Measurements from ENCODE around the gene RPL27A.

The RPL27A gene

DNA sequence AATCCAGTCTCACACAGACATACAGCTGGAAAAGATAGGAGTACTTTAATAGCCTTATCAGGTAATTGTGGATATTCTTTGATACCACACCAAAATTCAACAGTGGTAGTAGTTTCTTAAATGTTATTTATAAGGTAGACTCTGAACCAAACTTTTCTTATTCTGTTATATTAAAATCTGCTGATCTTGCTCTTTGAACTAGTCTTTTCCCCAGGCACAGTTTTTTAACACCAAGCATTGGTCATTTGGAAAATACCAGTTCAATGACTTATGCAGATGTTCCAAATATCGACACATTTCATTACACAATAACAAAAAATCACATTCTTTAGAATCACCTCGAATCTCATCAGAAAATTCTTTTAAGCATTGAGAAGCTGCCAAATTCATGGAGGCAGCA, 7.7 kb upstream of the RPL27A start:
- no peak for DNase-seq (ENCODE audit: low spot score)

DNA sequence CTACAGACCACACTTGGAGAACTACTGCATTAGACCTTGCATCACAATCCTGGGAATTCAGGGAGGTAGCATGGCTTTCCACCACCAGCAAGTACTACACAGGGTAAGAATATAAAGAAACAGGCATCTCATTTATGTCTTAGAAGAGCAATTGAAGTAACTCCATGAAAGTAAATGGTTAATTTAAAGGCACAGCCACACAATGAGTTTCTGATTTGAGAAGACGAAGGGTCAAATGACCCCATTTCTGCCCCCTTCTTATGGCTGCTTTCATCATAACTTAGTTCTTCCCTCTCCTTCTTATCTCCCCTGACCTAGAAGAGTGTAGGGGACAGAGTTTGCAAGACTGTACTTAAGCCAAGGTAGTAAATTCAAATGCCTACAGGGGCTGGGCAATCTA, 6.1 kb upstream of the RPL27A start:
- DNase-seq (ENCODE audit: low spot score) = no peak

DNA sequence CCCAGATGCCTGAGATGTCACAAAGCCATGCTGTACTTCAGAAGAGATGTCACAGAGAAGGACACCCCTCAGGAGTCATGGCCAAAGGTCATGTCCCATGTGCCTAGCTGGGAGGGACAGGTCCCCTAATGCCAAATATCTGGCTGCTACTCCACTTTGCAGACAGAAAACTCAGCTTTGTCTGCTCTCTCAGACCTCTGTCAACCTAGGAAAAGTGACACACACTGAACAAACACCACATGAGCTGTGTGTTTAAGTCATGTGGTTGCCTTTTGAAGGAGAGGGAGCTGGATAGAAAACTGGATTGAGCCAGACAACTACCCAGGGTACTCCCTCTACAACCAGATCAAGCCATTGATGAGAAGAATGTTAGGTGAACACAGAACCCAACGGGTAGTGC, 3.6 kb upstream of the RPL27A start:
- DNase-seq (ENCODE audit: low spot score) = no peak

DNA sequence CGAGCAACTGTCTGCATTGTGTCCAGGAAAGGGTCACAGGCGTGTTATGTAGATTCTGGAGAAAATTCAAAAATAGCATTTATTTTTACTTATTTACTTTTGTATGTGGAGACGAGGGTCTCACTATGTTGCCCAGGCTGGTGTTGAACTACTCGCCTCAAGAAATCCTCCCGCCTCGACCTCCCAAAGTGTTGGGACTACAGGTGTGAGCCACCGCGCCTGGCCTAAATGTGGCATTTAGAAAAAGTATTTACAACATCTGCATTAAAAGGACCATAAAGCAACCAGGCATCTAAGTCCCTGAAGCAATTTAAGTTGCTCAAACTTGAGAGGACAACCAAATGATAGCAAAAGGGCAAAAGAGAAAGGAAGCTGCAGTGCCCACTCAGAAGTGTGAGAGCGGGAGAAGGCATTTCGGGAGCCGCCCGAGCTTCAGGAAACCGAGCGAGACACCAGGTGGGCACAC, 722 bp upstream of the RPL27A start:
- no peak for DNase-seq (ENCODE audit: low spot score)

DNA sequence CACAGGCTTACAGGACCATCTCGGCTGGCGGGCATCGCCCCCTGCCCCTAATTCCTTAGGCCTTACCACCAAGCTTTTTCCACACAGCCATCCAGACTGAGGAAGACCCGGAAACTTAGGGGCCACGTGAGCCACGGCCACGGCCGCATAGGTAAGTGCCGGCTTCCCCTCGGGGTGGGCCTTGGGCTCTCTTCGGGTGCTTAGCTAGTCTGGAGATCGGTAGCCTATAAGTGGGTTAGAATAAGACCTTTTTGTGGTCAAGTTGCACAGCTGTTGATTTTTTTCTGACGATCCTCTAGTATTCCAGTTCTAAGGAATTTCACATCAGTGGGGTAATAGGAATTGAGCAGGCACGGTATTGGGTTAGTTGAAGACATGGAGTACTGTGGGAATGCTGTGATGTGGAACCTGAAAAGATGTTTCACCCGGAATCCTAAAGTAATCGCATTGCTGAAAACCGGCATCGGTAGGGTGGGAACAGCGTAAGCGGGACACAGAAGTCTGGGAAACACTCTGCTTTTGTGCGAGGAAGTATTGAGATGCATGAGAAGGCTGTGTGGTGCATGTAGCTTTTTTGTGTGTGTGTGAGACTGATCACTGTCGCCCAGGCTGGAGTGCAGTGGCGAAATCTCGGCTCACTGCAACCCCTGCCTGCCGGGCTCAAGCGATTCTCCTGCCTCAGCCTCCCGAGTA, 669 bp downstream of the RPL27A start:
- no peak for DNase-seq (ENCODE audit: low spot score)

DNA sequence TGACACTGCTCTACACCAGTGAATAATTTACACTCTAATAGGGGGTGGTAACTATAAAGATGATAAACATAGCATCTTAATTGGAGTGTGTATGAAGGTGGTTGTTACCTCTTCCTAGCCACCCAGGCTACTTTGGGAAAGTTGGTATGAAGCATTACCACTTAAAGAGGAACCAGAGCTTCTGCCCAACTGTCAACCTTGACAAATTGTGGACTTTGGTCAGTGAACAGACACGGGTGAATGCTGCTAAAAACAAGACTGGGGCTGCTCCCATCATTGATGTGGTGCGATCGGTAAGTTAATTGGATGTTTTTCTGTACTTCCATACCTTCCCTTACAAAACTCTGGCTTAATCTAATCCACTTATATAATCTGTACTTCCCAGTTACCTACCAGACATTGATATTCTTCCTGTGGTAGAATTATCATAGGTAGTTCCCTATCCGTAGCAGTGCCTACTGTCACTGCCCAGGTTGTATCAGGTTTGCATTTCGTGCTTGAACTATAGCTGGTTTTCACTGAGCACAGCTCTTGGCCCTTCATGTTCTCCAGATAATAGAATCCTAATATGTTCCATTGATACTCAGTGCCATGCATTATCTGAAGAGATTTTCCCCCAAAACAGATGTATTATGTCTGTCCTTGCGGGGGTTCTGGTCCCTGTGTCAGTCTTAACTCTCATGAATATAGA, 2.2 kb downstream of the RPL27A start:
- DNase-seq (ENCODE audit: low spot score) = no peak

DNA sequence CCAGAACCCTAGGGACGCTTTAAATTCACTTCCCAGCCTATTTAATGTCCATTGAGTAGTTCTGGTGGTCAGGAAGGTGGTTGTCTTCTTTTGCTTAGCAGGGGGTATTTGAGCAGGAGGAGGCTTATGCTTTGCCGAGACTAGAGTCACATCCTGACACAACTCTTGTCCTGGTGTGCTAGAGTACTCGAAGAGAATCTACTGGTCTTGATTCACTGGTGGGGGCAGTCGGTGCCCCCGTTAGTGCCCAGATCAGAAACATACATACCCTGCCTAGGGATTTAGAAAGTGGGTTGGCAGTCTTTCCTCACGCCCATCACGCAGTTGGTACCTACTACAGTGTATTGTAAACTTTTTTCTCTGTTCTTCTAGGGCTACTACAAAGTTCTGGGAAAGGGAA, 2.7 kb downstream of the RPL27A start:
- DNase-seq (ENCODE audit: low spot score) = no peak

DNA sequence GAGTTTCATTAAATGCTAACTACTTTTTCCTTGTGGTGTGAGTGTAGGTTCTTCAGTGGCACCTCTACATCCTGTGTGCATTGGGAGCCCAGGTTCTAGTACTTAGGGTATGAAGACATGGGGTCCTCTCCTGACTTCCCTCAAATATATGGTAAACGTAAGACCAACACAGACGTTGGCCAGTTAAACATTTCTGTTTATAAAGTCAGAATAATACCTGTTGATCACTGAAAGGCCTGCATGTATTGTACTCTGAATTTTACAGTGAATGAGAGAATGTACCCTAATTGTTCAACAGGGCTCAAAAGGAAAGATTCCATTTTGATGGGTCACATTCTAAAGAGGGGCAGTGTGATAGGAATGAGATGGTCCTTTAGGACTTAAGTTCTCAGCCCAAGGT, 3.2 kb downstream of the RPL27A start:
- DNase-seq (ENCODE audit: low spot score) = no peak

DNA sequence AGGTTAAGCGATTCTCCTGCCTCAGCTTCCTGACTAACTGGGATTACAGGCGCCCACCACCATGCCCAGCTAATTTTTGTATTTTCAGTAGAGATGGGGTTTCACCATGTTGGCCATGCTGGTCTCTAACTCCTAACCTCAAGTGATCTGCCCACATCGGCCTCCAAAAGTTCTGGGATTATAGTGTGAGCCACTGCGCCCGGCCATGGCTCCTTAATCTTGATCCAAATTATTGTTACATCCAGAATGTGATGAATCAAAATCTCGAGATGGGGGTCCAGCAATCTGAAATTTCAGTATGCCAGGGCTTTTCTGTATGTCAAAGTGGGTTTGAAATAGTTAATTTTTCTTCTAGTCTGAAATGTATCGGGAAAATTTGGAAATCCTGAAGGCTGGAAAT, 3.7 kb downstream of the RPL27A start:
- DNase-seq (ENCODE audit: low spot score) = no peak

DNA sequence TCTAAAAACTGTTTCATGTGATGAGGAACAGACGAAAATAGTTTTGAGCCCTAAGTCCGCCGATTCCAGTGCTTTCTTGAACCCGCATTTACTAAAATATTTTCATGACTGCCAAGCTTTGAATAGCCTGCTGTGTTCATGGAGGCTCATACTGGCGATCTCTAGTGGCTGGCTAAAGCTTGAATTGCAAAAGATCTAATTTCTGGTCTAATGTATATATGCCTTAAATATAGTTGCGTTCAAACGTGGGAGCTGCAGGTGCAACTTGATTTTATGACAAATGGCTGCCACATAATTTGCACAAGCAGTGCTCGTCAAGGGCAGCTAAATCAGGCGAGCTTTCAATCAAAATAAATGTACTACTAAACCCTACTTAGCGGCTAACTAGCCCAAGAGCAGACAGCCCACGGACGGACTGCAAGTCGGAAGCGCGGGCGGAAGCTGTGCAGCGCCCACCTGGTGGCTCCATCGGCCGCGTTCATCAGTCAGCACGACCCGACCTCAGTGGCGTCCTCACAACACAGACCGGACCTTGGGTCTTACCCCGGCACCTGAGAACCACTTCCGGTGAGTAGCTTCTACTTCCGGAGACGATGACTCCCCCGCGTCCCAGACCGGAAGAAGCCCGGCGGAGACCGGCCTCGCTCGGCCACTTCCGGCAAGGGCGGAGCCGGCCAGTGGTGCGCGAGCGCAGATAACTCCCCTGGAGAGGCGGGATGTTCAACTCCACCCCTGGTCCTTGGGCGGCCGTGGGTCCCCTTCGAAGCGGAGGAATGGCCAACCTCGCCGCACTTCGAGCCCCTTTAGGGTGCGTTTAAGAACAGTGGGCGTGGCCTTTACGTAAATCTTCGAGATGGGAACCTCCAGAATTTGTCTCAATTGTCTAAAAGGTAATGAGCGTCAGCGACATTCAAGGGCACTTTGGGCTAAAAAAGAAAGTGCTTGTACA, 6.1 kb downstream of the RPL27A start:
- DNase-seq (ENCODE audit: low spot score) = peak; percentile 98

DNA sequence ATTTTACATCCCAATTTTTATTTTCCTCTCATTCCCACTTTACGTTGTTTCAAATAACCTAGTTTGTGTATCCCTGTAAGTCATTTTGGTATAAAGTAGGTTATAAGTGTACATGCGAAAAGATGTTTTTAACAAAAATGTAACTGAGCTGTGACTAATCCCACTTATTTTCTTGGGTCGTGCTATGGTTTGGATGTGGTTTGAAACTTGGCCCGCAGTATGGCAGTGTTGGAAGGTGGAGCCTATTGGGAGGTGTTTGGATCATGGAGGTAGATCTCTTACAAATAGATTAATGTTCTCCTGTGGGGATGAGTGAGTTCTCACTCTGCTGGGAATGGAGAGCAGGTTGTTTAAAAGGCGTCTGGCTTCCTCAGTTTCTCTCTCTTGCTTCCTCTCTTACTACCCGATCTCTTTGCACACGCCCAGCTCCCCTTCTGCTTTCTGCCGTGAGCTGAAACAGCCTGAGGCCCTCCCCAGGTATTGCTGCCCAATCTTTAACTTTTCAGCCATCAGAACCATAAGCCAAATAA, 7.2 kb downstream of the RPL27A start:
- no peak for DNase-seq (ENCODE audit: low spot score)

DNA sequence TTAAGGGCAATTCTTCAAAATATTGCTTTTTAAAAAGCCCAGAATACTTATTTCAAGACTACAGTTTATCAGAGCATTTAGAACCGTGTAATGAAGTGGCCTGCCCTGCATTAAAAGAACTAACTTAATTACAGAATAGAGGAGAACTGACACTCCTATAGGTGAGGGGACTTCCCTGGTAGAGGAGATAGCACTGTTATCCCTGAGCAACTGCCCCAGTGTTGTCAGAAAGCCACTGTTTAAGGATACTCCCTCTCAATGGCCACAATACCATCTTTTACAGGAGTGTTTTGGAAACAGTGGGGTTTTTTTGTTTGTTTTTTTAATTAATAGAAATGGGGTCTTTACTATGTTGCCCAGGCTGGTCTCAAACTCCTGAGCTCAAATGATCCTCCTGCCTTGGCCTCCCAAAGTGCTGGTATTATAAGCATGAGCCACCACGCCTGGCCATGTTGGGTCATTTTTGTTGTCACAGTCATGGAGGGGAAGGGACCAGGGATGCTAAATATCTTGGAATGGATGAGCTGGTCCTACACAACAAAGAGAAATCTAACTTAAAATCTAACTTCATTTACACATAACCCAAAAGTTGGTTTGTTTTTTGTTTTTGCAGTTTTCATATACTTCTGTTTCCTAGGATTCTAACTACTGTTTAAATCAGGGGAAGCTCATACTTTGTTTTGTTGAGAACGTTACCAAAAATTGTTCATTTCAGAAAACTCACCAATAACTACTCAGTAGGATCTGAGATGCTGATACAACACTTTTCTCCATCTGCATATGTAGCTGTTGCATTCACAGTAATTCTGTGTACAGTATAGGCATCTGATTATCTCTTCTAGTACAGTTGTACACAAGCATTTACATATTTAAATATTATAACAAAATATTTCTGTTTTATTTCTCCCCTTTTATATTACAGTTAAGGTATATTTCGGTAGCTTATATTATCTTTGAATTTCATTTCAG, 8.1 kb downstream of the RPL27A start:
- no peak for DNase-seq (ENCODE audit: low spot score)

DNA sequence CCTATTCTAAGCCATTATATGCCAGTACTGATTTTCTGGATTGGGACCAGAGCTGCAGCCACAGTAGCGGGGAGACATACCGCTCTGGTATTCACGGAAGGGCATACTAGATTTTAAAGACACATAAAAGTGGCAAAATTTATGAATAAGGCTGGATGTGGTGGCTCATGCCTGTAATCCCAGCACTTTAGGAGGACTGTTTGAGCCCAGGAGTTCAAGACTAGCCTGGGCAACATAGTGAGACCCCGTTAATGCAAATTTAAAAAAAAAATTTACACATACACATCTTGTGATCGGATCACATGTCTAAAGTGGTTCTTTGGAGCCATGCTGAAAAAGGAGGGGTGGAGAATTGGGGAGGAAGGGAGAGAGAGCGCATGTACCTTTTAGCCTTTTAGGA, 9.0 kb downstream of the RPL27A start:
- no peak for DNase-seq (ENCODE audit: low spot score)

DNA sequence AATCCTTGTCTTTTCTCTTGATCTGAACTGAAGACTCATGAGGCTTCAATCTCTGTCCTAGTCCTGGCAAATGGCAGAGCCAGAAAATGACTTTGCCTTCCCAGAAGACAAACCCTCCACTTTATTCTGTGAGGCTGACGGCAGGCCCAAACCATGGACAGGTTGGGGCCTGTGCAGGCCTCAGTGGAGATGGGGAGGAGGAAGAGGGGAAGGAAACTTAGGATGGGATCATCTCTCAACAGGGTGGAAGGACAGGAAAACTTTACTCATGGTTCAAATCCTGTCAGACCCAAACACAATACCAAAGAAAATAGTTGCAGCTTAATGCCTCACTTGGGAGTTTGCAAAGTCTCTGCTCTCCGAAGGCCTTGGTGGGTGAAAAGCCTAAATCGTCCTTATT, 9.8 kb downstream of the RPL27A start:
- DNase-seq (ENCODE audit: low spot score) = no peak

DNA sequence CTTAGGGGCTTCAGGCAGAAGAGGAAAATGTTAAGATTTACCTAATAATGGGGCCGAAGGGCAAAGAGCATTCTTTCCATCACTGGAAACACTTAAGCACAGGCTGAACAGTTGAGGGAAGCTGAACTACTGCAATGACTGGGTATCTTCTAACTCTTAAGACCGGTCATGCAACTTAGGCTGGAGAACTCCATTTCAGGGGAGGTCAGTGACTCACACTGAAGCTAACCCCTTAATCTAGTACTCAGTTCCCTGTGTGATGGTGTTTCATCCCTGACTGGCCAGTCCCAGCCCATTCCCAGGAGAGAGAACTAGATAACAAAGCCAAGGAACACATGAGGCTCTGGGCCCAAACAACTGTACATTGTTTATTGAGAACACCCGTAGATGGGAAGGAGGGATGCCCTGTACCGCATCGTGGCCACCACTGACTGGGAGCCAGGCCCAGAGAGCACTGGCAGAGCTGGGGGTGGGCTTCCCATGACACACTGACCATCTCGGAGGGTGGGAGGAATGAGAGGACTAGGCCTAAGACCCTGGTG, 10.5 kb downstream of the RPL27A start:
- DNase-seq (ENCODE audit: low spot score) = no peak

DNA sequence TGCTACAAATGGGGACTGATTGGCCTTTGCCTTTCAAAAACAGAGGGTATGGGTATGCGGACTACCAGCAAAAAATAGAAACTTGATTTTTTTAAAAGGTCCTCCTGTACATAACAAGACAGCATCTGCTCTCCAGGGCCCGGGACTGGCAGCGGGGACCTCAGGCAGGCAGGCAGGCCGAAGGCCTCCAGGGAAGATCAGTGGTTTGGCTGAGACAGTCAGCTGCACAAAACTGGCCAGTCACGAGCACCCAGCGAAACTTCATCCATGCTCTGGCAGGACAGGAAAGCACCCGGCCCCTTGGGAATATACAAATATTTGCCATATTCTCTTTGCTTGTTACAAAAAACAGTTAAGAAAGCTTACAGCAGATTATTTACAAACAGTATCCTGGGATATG, 11.0 kb downstream of the RPL27A start:
- DNase-seq (ENCODE audit: low spot score) = no peak

DNA sequence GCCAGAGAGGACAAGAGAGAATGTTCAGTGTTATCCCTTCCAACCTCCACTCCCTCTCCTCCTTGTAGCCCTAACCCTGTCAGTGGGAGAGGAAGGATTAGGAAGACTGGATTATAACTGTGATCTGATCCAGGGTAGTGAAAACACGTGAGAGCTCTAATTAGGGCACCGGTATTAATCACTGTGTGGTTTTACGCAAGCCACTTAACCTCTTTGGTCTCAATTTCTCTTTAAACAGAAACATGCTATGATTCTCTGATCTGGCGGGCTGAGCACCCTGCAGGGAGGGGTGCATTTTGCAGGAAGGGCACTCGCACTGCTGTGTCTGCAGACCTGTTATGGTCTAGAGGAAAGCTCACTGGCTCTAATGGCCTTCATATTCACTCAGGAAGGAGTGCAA, 11.5 kb downstream of the RPL27A start:
- no peak for DNase-seq (ENCODE audit: low spot score)

DNA sequence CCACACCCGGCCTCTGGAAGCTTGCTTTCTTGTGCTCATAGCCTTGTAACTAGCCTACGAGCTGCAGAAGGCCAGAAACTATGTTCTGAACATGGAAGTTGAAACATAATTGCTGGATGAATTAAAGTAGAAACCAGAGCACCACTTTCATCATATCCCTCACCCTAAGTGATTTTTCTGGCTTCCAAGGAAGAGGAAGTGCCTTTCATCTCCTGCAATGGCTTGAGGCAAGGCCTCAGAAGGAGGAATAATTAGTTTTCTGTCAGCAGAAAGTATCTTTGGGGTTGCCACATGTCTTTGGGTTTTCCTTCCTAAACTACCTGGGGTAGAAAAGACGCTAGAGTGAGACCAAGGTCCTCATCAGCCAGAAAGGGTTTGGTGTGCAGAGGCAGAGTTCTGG, 14.5 kb downstream of the RPL27A start:
- DNase-seq (ENCODE audit: low spot score) = no peak

DNA sequence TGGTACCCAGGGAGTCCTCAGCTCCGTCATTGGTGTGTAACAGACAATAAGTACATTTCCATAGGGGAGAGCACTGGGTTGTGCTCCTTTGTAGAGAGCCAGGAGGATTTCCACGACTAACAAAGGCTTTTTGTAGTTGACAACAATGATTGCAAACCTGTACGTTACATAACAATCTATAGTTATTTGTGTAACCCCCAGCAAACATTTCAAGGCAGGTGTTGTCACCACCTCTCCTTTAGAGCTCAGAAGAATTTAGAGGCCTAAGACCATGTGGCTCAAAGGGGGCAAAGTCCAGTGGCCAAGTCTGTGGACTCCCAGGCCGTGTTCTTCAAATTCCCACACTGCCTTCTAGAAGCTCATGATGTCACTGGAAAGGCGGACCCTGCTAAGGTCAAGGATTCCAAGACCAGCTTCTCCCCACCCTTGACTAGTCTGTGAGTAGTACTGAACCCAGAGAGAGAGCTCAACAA, 15.8 kb downstream of the RPL27A start:
- no peak for DNase-seq (ENCODE audit: low spot score)

DNA sequence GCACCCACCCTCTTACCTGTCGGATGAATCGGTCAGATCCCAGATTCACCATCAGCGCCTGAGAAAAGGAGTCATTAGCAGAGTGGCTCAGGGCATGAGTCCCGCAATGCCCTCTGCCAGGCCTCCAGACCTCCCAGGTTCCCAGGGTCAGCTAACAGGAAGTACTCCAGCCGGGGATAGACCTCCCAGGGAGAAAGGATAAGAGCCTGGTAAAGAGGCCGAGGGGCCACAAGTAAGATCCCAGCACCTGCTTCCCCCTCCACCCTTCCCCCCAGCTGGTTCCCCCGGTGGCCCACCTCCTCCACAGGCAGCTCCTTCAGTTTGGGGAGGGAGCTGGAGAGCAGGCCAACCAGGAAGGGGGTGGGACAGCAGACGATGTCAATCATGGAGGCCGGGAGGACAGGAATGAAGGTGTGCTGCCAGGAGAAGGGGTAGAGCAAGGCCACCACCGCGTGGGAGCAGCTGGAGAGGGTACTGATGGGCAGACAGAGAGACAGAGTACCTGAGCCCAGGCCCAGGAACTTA, 16.4 kb downstream of the RPL27A start:
- no peak for DNase-seq (ENCODE audit: low spot score)

DNA sequence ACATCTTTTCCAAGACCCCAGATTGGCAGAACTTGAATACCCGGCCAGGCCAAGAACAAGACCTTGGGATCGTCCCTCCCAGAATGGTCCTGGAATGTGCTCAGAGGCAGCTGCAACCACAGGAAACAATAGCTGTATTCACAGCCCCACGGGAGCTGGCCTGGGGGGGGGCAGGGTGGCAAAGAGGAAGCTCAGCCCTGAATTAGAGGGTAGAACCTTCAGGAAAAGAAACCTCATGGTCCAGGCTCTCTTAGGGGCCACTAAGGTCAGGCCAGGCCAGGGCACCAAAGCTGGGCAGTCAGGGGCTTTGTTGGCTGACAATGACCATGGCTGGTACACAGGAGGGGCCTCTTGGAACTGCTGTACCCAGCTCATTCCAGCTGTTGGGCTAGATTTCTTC, 17.3 kb downstream of the RPL27A start:
- DNase-seq (ENCODE audit: low spot score) = no peak
